IMR-90 (cell line): ENCODE data around the gene FOXO3.

Experiments used
- BHLHE40 ChIP-seq: fragments of 150-350 bp; IDR thresholded peaks from 2 replicates; pipeline ENCODE4 v1.6.1; 2016; ENCODE audit warnings: mild to moderate bottlenecking, low read depth, low read length
- TF ChIP-seq, protein P1 (sequence below): conservative IDR thresholded peaks from 2 replicates; pipeline ENCODE4 v1.5.1; 2012; ENCODE audit warnings: mild to moderate bottlenecking, low read depth, low read length, improper control_type of control experiment

DNA sequence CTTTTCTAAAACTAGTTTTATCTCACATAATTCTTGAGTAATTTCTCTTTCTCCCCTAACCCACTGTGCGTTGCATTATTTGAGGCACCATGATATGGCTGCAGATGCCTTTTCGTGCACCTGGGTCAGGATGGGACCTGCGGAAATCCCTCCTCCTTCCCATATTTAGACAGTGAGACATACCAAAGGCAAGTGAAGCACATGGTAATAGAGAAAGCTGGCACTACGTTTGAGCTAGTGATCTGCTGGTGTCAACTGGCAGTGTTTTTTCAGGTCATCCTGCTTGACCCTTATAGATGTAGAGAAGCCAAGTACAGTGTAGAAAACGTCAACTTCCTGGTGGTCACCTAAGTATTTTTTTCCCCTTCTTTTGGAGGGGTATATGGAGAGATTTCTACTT is 71.7 kb downstream of the FOXO3 start:
- no peak for TF ChIP-seq BHLHE40
- TF ChIP-seq, protein P1, sequence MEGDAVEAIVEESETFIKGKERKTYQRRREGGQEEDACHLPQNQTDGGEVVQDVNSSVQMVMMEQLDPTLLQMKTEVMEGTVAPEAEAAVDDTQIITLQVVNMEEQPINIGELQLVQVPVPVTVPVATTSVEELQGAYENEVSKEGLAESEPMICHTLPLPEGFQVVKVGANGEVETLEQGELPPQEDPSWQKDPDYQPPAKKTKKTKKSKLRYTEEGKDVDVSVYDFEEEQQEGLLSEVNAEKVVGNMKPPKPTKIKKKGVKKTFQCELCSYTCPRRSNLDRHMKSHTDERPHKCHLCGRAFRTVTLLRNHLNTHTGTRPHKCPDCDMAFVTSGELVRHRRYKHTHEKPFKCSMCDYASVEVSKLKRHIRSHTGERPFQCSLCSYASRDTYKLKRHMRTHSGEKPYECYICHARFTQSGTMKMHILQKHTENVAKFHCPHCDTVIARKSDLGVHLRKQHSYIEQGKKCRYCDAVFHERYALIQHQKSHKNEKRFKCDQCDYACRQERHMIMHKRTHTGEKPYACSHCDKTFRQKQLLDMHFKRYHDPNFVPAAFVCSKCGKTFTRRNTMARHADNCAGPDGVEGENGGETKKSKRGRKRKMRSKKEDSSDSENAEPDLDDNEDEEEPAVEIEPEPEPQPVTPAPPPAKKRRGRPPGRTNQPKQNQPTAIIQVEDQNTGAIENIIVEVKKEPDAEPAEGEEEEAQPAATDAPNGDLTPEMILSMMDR = no peak
